OCI-LY7 (cell line): ENCODE data around the gene TOM1L2. TPM values are rescaled to one million over a fixed set of nuclear protein-coding genes. Genes with fewer than 3 reads are reported as not detected.
A peak's percentile ranks its signal among the peaks of the same experiment; 100 is the strongest.

ENCODE experiments used
- BruUV-seq: library from RNA; stranded (reverse); fragments of 400-500 nt; replicated peaks from 2 replicates; lab custom pipeline; 2021; lab: Mats Ljungman, UMichigan
- CTCF ChIA-PET: fragments of 300-600 bp; sonication (Branson Sonifier 250); formaldehyde crosslinking; loops from one replicate; lab custom pipeline; 2022; ENCODE audit warnings: antibody characterized with exemption; ENCODE audit not compliant: unreplicated experiment; lab: Charles Lee
- POLR2A ChIA-PET: fragments of 300-600 bp; sonication (Branson Sonifier 250); formaldehyde crosslinking; loops from one replicate; lab custom pipeline; 2022; ENCODE audit warnings: antibody characterized with exemption; lab: Charles Lee
- DNase-seq: peaks from one replicate; pipeline ENCODE4 v3.0.0-alpha.2; 2015; ENCODE audit warnings: low spot score
- H2AFZ ChIP-seq: fragments of 200-600 bp; sonication (generic), shearing (Covaris generic); 2 replicates; pipeline ENCODE4 v1.6.1; 2014; ENCODE audit warnings: mild to moderate bottlenecking, antibody characterized with exemption, low read length, moderate library complexity
- H3K27ac ChIP-seq: fragments of 200-600 bp; sonication (generic); 2 replicates; pipeline ENCODE4 v1.5.1; 2014; ENCODE audit warnings: mixed run types, low read depth, mild to moderate bottlenecking, moderate library complexity, low read length, inconsistent platforms; ENCODE audit not compliant: poor library complexity, severe bottlenecking
- H3K36me3 ChIP-seq: fragments of 200-600 bp; sonication (generic); 2 replicates; pipeline ENCODE4 v1.6.1; 2014; ENCODE audit warnings: mild to moderate bottlenecking, antibody characterized with exemption, low read length, moderate library complexity, mixed read lengths; ENCODE audit not compliant: insufficient read depth
- H3K4me1 ChIP-seq: fragments of 200-600 bp; sonication (generic); 2 replicates; pipeline ENCODE4 v1.5.1; 2014; ENCODE audit warnings: mild to moderate bottlenecking, low read length; ENCODE audit not compliant: insufficient read depth, poor library complexity, severe bottlenecking
- H3K4me2 ChIP-seq: fragments of 200-600 bp; sonication (generic); 2 replicates; pipeline ENCODE4 v1.6.1; 2014; ENCODE audit warnings: mild to moderate bottlenecking, low read length
- H3K4me3 ChIP-seq: fragments of 200-600 bp; sonication (generic); 2 replicates; pipeline ENCODE4 v1.5.1; 2014; ENCODE audit warnings: mild to moderate bottlenecking, low read depth, low read length; ENCODE audit not compliant: poor library complexity, severe bottlenecking
- H3K79me2 ChIP-seq: fragments of 200-600 bp; sonication (generic); 2 replicates; pipeline ENCODE4 v1.6.1; 2016; ENCODE audit warnings: low read depth, mild to moderate bottlenecking, low read length, moderate library complexity, mixed read lengths; ENCODE audit not compliant: insufficient read depth
- H3K9me2 ChIP-seq: fragments of 200-600 bp; sonication (generic); 2 replicates; pipeline ENCODE4 v1.6.1; 2016; ENCODE audit warnings: mild to moderate bottlenecking, low read length, mixed read lengths; ENCODE audit not compliant: insufficient read depth
- H3K9me3 ChIP-seq: fragments of 200-600 bp; sonication (generic); 2 replicates; pipeline ENCODE4 v1.6.1; 2014; ENCODE audit warnings: mild to moderate bottlenecking, mixed run types, low read length, mixed read lengths
- H4K20me1 ChIP-seq: fragments of 200-600 bp; sonication (generic); 2 replicates; pipeline ENCODE4 v1.6.1; 2014; ENCODE audit warnings: mild to moderate bottlenecking, antibody characterized with exemption, low read length, moderate library complexity, mixed read lengths; ENCODE audit not compliant: insufficient read depth
- CTCF ChIP-seq: fragments of 200-600 bp; sonication (generic); conservative IDR thresholded peaks from 2 replicates; pipeline ENCODE4 v1.5.1; 2014; ENCODE audit warnings: mild to moderate bottlenecking, antibody characterized with exemption, low read length, moderate library complexity, mixed read lengths
- EZH2phosphoT487 ChIP-seq: fragments of 200-600 bp; sonication (generic); IDR thresholded peaks from 2 replicates; pipeline ENCODE4 v1.6.1; 2018; ENCODE audit warnings: low read depth, borderline replicate concordance, mild to moderate bottlenecking, mixed run types, antibody characterized with exemption, low read length, moderate library complexity, mixed read lengths
- intact Hi-C: fragments of 100-400 bp; cut with micrococcal nuclease; formaldehyde crosslinking; loops from one replicate; pipeline ENCODE4 v1.10.0; 2022; ENCODE audit not compliant: unreplicated experiment
- total RNA-seq, 2 experiments: library from RNA; depleted of rRNA in 1 of 2; stranded (reverse); fragments of >200 nt in 1 of 2; shearing (Covaris generic) in 1 of 2; gene quantifications; 2 replicates each; pipeline ENCODE4 v1.2.3, GENCODE V29; 2014 to 2022

Gene TOM1L2
- total RNA-seq, 2 experiments from 2014 or later, result 4.9 to 14.3 TPM

- H4K20me1 ChIP-seq, result no peaks in the 10 kb centered on the region
- H3K36me3 ChIP-seq, result peaks cover 24% of the 10 kb centered on the region
- intact Hi-C loops, result loop anchor here (2.0 kb wide), 1 partner anchor 80 kb away; no protein-coding TSS in a partner anchor
- TF ChIP-seq CTCF (no peak), EZH2phosphoT487 (no peak)
- H3K4me1 ChIP-seq, result peaks cover 71% of the 10 kb centered on the region
- DNase-seq, result peak; percentile 98
- ChIA-PET CTCF (interaction anchor here (0.9 to 1.5 kb wide), 5 partner anchors 9 to 28 kb away, joined by 3 to 4 read pairs (median 4); no protein-coding TSS in a partner anchor), POLR2A (interaction anchor here (0.5 to 2.5 kb wide), 11 partner anchors 10 to 254 kb away, joined by 3 to 10 read pairs (median 5); no protein-coding TSS in a partner anchor)
- peak overlapping the region; percentile 77 for H3K4me3 ChIP-seq
- peaks cover 44% of the 10 kb centered on the region for H3K79me2 ChIP-seq
- peak overlapping the region; percentile 88 for H3K27ac ChIP-seq
- H3K4me2 ChIP-seq, result peak overlapping the region; percentile 93
- H3K9me3 ChIP-seq, result no peaks in the 10 kb centered on the region
- no TSS peak for BruUV-seq
- no peaks in the 10 kb centered on the region for H3K9me2 ChIP-seq
- no peak overlapping the region for H2AFZ ChIP-seq
These were observed 135.9 kb downstream of the TOM1L2 start for GRCh38 chr17:17836250-17836817.

GRCh38 chr17:17835415-17836249 lies 136.6 kb downstream of the TOM1L2 start:
- intact Hi-C loops, result loop anchor here (2.0 kb wide), 1 partner anchor 79 kb away; no protein-coding TSS in a partner anchor
- peaks cover 46% of the 10 kb centered on the region for H3K79me2 ChIP-seq
- TF ChIP-seq EZH2phosphoT487 (no peak), CTCF (no peak)
- CTCF ChIA-PET, result interaction anchor here (0.7 to 1.5 kb wide), 6 partner anchors 8 to 28 kb away, joined by 3 to 4 read pairs (median 4); no protein-coding TSS in a partner anchor
- H3K4me3 ChIP-seq, result peak overlapping the region; percentile 77
- peaks cover 24% of the 10 kb centered on the region for H3K36me3 ChIP-seq
- no peaks in the 10 kb centered on the region for H3K9me3 ChIP-seq
- no peaks in the 10 kb centered on the region for H4K20me1 ChIP-seq
- peak overlapping the region; percentile 88 for H3K27ac ChIP-seq
- POLR2A ChIA-PET, result interaction anchor here (1.0 to 2.5 kb wide), 11 partner anchors 9 to 86 kb away, joined by 3 to 10 read pairs (median 5); no protein-coding TSS in a partner anchor
- peak; percentile 30 for DNase-seq
- peak overlapping the region; percentile 93 for H3K4me2 ChIP-seq
- no peak overlapping the region for H2AFZ ChIP-seq
- BruUV-seq, result no TSS peak
- H3K9me2 ChIP-seq, result no peaks in the 10 kb centered on the region
- peaks cover 67% of the 10 kb centered on the region for H3K4me1 ChIP-seq
